ENCODE measurements around the gene CYP2B6.
A peak's percentile ranks its signal among the peaks of the same experiment; 100 is the strongest.

Gene CYP2B6

DNA sequence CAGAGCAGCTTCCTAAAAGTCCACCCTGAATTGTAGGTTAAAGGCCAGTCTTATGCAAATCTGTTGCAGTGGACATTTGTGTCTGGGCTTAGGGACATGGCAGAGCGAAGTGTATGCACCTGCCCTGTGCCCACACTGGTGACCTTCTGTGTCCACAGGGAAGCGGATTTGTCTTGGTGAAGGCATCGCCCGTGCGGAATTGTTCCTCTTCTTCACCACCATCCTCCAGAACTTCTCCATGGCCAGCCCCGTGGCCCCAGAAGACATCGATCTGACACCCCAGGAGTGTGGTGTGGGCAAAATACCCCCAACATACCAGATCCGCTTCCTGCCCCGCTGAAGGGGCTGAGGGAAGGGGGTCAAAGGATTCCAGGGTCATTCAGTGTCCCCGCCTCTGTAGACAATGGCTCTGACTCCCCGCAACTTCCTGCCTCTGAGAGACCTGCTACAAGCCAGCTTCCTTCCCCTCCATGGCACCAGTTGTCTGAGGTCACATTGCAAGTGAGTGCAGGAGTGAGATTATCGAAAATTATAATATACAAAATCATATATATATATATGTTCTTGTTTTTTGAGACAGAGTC, 25.5 kb downstream of the CYP2B6 start:
- no peak overlapping the region for H3K4me3 ChIP-seq (replicated peaks; ENCODE audit: low read depth, low read length)
- TF ChIP-seq, protein P1, sequence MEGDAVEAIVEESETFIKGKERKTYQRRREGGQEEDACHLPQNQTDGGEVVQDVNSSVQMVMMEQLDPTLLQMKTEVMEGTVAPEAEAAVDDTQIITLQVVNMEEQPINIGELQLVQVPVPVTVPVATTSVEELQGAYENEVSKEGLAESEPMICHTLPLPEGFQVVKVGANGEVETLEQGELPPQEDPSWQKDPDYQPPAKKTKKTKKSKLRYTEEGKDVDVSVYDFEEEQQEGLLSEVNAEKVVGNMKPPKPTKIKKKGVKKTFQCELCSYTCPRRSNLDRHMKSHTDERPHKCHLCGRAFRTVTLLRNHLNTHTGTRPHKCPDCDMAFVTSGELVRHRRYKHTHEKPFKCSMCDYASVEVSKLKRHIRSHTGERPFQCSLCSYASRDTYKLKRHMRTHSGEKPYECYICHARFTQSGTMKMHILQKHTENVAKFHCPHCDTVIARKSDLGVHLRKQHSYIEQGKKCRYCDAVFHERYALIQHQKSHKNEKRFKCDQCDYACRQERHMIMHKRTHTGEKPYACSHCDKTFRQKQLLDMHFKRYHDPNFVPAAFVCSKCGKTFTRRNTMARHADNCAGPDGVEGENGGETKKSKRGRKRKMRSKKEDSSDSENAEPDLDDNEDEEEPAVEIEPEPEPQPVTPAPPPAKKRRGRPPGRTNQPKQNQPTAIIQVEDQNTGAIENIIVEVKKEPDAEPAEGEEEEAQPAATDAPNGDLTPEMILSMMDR (IDR thresholded peaks at IDR 0.05; ENCODE audit: low read depth, low read length, missing control alignments), result no peak
- DNase-seq (ENCODE audit: extremely low read depth, low read depth), result no peak

DNA sequence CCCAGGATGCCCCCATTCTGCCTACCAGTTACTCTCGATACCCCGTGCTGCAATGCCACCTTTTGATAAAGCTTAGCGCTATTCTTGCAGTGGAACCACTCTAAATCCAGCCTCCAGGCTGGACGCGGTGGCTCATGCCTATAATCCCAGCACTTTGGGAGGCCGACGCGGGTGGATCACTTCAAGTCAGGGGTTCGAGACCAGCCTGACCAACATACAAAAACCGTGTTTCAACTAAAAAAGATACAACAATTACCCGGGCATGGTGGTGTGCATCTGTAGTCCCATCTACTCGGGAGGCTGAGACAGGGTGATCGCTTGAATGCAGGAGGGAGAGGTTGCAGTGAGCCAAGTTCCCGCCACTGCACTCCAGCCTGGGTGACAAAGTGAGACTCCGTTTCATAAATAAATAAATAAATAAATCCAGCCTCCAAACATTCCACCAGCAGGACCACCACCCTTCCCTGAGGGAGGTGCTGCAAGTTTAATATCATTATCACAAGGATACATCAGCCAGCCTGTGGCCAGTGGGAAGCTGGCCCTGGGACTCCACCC, 27.7 kb downstream of the CYP2B6 start:
- DNase-seq (ENCODE audit: extremely low read depth, low read depth), result no peak
- TF ChIP-seq, protein P1 (IDR thresholded peaks at IDR 0.05; ENCODE audit: low read depth, low read length, missing control alignments), result no peak
- no peak overlapping the region for H3K4me3 ChIP-seq (replicated peaks; ENCODE audit: low read depth, low read length)

DNA sequence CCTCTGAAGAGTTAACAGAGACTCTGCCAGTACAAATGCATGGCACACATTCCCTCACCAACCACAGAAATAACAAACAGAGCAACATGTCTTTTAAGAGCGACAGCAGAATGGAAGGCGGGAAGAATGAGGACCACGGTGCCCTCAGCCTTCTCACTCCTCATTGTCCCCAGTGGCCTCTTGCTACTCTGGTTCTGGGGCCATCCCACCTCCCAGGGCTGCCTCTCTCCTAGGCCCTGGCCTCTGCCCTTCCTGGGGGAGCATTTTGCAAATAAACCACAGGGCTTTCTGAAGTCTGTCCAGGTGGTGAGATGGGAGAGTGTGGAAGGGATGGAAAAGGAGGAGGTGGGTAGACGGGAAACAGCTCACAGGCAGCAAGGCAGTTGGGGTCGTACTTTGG, 28.3 kb downstream of the CYP2B6 start:
- no peak overlapping the region for H3K4me3 ChIP-seq (replicated peaks; ENCODE audit: low read depth, low read length)

DNA sequence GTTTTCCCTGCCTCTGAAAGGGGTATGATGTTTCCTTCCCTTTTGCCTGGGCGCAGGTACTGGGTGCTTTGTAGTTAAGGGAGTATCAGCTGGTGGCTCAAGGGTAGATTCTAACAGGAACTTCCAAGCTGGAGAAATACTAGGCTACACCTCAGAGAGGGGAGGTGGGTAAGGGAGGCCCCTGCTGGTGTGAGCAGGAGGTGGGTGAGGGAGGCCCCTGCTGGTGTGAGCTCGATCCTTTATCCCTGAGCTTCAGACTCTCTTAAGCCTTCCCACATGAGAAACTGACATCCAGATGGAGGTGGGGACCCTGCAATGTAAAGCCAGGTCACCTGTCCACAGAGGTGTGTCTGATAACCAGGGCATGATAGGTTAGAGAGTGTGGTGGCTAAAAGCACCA, 32.1 kb downstream of the CYP2B6 start:
- no peak overlapping the region for H3K4me3 ChIP-seq (replicated peaks; ENCODE audit: low read depth, low read length)
- DNase-seq (ENCODE audit: extremely low read depth, low read depth), result no peak
- TF ChIP-seq, protein P1 (IDR thresholded peaks at IDR 0.05; ENCODE audit: low read depth, low read length, missing control alignments), result peak; percentile 2

More for the DNA sequence above, 28.3 kb downstream of the CYP2B6 start:
- DNase-seq (ENCODE audit: extremely low read depth, low read depth), result no peak
- TF ChIP-seq, protein P1 (IDR thresholded peaks at IDR 0.05; ENCODE audit: low read depth, low read length, missing control alignments), result no peak

DNA sequence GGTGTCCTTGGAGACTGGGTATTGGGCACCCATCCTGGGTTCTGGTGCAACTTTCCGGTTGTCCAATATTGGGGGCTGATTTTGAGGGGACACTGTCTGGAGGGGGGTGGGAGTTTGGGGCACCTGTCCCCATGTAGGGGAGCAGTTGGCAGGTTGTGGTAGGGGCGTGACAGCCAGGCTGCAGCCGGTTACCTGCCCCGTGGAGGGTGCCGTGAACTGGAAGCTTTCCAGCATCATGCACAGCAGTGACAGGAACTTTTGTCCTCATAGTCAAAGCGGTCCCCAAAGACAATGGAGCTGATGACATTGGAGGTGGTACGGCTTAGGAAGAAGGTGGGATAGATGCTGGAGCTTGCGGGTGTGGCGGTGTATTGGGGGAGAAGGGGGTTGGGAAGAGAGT, 34.3 kb downstream of the CYP2B6 start:
- DNase-seq (ENCODE audit: extremely low read depth, low read depth), result no peak
- TF ChIP-seq, protein P1 (IDR thresholded peaks at IDR 0.05; ENCODE audit: low read depth, low read length, missing control alignments), result no peak
- no peak overlapping the region for H3K4me3 ChIP-seq (replicated peaks; ENCODE audit: low read depth, low read length)

DNA sequence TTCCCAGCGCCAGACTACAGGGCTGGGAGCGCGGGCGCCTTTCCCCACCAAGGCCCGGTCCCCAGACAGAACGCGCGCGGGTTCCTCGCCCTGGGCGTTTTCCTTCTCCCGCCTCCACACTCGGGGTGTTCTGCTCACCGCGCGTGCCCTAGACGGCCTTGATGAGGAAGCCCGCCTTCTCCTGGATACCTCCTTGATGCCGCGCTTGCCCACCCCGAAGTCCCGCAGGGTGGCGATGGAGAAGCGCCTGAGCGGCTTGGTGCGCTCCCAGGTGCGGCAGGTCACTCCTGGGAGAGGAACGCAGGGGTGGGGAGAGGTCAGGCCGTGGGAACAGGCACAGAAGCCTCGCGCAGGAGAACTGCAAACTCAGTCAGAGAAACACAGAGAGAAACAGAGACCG, 34.8 kb downstream of the CYP2B6 start:
- H3K4me3 ChIP-seq (replicated peaks; ENCODE audit: low read depth, low read length), result no peak overlapping the region
- DNase-seq (ENCODE audit: extremely low read depth, low read depth), result no peak
- TF ChIP-seq, protein P1 (IDR thresholded peaks at IDR 0.05; ENCODE audit: low read depth, low read length, missing control alignments), result no peak
